ENCODE data around the gene MSANTD7. TPM values are rescaled to one million over a fixed set of nuclear protein-coding genes. Genes with fewer than 3 reads are reported as not detected.

MSANTD7 gene, protein sequence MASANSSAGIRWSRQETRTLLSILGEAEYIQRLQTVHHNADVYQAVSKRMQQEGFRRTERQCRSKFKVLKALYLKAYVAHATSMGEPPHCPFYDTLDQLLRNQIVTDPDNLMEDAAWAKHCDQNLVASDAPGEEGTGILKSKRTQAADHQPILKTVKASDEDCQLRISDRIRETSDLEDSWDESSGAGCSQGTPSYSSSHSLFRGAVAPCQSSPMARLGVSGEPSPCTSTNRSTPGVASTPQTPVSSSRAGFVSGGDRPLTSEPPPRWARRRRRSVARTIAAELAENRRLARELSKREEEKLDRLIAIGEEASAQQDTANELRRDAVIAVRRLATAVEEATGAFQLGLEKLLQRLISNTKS
- total RNA-seq = 16.5 and 21.4 TPM in 2 replicates

DNA sequence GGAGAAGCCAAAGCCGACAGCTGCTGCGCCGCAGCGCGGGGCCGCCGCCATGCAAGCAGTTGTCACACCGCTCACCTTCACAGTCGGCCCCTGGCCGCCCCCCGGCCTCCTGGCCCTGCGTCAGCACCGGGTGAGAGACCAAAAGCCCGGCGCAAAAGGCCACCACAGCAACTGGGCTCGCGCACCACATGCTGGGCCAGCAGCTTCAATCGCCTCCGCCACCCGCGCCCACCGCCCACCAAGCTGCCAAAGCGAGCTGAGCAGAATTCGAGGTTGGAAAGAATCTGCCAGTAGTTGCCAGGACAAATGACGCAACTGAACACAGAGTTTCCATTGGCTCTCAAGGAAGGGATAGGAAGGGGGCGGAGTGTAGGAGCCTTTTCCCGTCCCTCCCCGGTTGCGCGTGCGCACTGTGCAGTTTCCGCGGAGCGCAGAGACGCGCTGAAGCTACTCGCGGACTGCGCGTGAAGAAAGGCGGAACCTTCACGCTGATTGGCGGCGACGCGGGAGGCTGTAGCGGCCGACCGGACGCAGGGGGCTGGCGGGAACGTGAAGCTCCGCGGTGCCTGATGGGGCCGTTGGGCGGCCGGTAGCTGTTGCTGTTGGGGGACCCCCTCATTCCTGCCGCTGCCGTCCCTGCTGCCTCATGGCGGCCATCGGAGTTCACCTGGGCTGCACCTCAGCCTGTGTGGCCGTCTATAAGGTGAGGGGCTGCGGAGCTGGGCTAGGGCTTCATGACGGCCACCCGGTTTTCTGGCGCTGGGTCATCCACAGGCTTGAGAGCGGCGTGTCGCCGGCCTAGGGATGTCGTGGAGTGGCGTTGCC is at the start of gene MSANTD7, which contains the start of the genes CDNF and HSPA14:
Gene MSANTD7 (plus strand): TSS at position 550 of the 825 bp plus-strand sequence. CDS start 3,979 bp downstream, outside the sequence.
Gene CDNF (minus strand): TSS at position 281 of the 825 bp plus-strand sequence. CDS start 91 bp downstream, at position 190.
Gene HSPA14 (plus strand): TSS at position 550 of the 825 bp plus-strand sequence. CDS start 97 bp downstream, at position 647.

DNA sequence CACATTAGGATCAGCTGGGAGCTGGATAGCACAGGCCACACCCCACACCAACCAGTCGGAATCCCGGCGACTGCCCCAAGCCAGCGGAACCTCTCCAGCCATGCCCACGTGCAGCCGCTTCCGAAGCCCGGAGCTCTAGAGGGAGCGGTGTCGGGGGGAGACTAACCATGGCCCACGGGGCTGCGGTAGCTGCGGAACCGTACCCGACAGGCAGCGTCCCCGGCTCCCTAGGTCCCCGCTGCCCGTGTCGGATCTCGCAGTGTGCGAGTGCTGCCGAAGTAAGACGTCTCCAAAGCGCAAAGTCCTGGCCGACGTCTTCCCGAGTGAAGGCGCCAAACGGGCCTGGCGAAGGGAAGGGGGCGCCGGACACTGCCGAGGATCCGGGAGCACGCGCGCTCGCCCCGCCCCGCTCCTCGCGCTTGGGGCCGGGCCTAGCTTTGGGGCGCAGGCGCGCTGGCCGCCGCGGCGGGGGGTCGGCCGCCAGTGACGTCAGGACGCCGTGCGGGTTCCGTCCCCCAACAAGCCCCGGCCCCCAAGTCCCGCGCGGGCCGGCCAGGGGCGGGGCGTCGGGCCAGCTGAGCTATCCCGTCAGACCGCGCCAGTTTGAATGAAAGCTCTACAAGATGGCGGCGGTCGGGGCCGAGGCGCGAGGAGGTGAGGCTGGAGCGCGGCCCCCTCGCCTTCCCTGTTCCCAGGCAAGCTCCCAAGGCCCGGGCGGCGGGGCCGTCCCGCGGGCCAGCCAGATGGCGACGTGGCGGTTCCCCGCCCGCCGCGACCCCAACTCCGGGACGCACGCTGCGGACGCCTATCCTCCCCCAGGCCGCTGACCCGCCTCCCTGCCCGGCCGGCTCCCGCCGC is 40.4 kb downstream of the MSANTD7 start, which contains the start of gene SUV39H2:
Gene SUV39H2 (plus strand): TSS at position 601 of the 858 bp plus-strand sequence. CDS start 23 bp downstream, at position 624.

Other genes starting within 250 kb of the MSANTD7 start
- 37.2 and 82.4 TPM in 2 replicates for gene FAM107B, start 63.4 kb upstream of the MSANTD7 start, total RNA-seq
- gene CDNF, start 269 bp upstream of the MSANTD7 start, total RNA-seq = 2.0 and 2.7 TPM in 2 replicates
- gene HSPA14, start within 50 bp of the MSANTD7 start, total RNA-seq = 5.5 and 11.3 TPM in 2 replicates
- 8.6 and 13.8 TPM in 2 replicates for gene SUV39H2, start 40.6 kb downstream of the MSANTD7 start, total RNA-seq
- 8.7 and 9.8 TPM in 2 replicates for gene DCLRE1C, start 115.8 kb downstream of the MSANTD7 start, total RNA-seq
- not detected in 2 replicates for gene MEIG1, start 121.1 kb downstream of the MSANTD7 start, total RNA-seq
- gene OLAH, start 205.6 kb downstream of the MSANTD7 start, total RNA-seq = not detected in 2 replicates

Data from placental epithelial cell (primary cell).